22Rv1 (cell line): ENCODE results near the gene NOL4L.

Experiments
- H3K27ac ChIP-seq: fragments of 450-650 bp; 2 replicates; pipeline ENCODE4 v1.5.1; 2017
- CTCF ChIP-seq: fragments of 450-650 bp; IDR thresholded peaks from 2 replicates; pipeline ENCODE4 v1.5.1; 2017; ENCODE audit warnings: mild to moderate bottlenecking
- ZFX ChIP-seq: fragments of 450-650 bp; IDR thresholded peaks from 2 replicates; pipeline ENCODE4 v1.6.1; 2017; ENCODE audit warnings: antibody characterized with exemption, borderline replicate concordance

The NOL4L gene

GRCh38 chr20:32450484-32451061 is 134.6 kb downstream of the NOL4L start:
- TF ChIP-seq ZFX (no peak), CTCF (no peak)
- H3K27ac ChIP-seq: no peak overlapping the region

GRCh38 chr20:32449890-32450401 is 135.2 kb downstream of the NOL4L start:
- no peak overlapping the region for H3K27ac ChIP-seq
- no peak for TF ChIP-seq CTCF
- TF ChIP-seq ZFX: no peak

- no peak overlapping the region for H3K27ac ChIP-seq
- no peak for TF ChIP-seq ZFX
- no peak for TF ChIP-seq CTCF
Observed at GRCh38 chr20:32449057-32449889, 135.9 kb downstream of the NOL4L start.

GRCh38 chr20:32448306-32449056 is 136.7 kb downstream of the NOL4L start:
- H3K27ac ChIP-seq: no peak overlapping the region
- no peak for TF ChIP-seq CTCF
- TF ChIP-seq ZFX: no peak

- no peak overlapping the region for H3K27ac ChIP-seq
- no peak for TF ChIP-seq ZFX
- TF ChIP-seq CTCF: no peak
Observed at GRCh38 chr20:32447136-32448027, 137.8 kb downstream of the NOL4L start.

- TF ChIP-seq CTCF: no peak
- TF ChIP-seq ZFX: no peak
- H3K27ac ChIP-seq: no peak overlapping the region
Observed at GRCh38 chr20:32446301-32447100, 138.6 kb downstream of the NOL4L start.
